IPS-NIHi7 (cell line): ENCODE measurements around the gene DNAJC16.
A peak's percentile ranks its signal among the peaks of the same experiment; 100 is the strongest.
"Not testable (repeated sequence)": the region's sequence is repeated elsewhere in the genome, so short reads cannot be mapped to it uniquely, and the experiment has no call there.

ENCODE experiments used
- DNase-seq: peaks from one replicate; pipeline ENCODE4 v3.0.0; 2012; ENCODE audit warnings: mixed read lengths; ENCODE audit errors: extremely low spot score

The DNAJC16 gene

DNA sequence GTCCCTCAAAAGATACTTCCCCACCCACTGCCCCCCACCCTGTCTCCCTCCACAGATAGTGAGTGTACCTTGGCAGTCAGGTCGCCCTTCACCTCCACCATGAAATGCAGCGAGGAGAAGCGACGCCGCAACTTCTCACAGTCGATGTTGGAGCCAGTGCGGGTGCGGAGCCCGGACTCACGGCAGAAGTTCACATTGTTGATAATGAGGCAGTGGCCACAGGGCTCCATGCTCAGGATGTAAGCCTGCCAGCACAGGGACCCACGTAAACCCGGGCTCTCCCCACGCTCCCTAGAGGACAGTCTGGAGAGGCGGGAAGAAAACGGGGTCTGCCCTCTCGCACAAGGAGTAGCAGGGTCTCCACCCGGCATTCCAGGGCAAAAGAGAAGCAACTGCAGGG is 19.8 kb upstream of the DNAJC16 start:
- no peak for DNase-seq

DNA sequence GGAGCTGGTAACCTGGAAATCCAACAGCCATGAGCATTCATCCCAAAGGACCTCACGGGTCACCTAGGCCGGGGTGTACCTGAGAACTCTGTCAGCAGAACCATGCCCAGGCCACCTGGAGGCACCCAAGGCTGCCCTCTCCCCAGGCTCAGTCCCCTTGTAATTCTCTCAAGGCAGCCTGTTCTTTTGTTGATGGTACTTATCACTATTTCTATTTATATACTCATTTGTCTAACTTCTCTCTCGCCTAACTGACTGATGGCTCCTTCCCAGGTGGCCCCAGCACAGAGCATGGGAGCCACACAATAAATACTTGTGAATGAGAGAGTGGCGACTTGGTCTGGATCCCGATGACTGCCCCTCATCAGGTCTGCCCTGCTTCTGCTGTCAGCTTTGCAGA is 19.4 kb upstream of the DNAJC16 start:
- no peak for DNase-seq

DNA sequence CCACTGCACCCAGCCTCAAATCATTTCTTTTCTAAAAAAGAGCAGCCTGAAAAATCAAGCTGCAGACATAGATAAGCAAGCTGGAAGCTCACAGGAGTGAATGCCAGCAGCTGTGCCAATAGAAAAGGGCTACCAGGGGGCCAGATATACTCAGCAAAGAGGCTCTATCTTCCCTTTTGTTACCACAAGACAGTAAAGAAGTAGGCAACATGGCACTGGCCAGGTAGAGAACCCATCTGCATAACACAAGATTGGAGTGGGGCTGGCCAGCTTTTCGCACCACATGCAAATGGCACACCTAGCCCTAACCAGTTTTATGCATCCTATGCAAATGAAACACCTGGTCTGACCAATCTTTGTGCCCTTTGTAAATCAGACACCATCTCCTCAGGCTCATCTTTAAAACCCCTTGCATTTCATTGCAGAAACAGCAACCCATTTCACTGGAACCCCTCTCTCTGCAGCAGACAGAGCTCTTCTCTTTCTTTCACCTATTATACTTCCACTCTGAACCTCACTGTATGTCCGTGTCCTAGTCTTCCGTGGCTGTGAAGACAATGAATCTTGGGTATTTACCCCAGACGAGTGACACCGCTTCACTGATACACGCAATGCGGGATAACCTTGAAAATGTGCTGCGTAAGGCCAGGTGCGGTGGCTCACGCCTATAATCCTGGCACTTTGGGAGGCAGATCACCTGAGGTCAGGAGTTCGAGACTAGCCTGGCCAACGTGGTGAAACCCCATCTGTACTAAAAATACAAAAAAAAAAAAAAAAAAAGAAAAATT is 17.8 kb upstream of the DNAJC16 start:
- DNase-seq, result peak; percentile 56

DNA sequence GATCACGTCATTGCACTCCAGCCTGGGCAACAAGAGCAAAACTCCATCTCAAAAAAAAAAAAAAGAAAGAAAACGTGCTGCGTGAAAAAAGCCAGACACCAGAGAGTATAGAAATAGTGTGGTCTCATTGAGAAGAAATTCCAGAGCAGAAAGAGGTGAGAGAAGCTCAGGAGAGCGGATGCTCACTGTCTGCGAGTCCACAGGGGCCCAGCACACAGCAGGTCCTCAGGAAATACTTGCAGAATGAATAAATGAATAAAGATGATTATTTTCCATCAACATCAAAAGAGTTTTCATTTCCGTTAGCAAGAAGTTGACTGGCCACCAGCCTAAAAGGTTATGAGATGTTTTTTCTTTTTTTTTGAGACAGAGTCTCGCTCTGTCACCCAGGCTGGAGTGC is 17.1 kb upstream of the DNAJC16 start:
- no peak for DNase-seq

DNA sequence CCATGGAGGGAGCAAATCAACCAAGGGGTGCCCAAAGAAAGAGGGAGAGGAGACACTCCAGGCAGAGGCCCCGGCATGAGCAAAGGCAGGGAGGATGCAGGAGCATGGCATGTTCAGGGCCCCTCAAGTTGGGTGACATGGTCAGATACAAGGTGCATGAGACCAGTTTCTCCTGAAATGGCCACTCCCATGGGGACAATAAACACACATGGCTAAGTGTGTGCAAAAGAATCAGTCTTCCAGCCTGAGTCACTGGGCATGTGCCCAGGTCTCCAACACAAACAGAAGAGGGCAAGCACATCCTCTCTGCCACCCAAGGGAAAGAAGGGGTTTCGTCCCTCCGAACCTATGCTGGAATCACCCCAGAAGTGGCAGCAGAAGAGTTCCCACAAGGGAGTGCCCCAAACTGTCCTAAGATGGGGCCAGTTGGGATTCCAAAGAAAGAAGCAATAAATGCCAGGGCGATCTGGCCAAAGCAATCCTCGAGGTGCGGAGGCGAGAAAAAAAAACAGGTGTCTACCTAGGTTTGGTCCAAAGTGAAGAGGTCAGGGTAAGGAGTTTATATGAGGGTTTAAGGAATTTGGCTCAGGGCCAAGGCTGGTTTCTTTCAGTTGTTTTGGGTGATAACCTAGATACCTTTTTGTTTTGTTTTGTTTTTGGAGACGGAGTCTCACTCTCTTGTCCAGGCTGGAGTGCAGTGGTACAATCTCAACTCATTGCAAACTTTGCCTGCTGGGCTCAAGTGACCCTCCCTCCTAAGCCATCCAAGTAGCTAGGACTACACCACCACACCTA is 15.8 kb upstream of the DNAJC16 start:
- no peak for DNase-seq

DNA sequence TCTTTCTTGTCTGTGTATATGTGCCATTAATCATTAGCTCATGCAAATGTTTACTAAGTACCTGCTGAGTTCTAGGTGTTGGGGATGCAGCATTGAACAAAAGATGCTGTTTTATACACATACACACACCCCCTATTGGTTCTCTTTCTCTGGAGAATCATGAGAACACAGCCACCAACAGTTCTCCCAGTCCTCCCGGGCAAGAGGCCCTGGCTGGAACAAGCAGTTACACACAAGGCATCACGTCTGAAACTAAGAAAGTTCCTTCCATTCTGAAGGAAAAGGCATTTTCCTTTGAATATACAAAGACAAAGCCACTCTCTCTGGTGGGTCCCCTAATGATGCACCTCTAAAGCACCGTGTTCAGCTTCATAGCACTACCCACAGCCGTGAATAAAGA is 13.5 kb upstream of the DNAJC16 start:
- DNase-seq, result no peak

DNA sequence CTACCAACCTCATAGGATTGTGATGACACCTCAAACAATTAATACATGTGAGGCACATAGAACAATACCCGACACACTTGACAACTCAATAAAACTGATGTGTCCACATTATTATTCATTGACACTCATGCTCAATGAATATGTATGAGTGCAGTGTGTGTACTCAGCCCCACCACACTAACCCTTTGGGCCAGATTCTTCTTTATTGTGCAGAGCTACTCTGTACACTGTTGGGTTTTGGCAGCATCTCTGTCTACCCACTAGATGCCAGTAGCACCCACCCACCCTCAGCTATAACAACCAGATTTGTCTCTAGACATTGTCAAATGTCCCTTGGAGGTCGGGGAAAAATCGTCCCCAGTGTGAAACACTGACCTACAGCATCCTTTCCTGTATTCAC is 12.7 kb upstream of the DNAJC16 start:
- no peak for DNase-seq

DNA sequence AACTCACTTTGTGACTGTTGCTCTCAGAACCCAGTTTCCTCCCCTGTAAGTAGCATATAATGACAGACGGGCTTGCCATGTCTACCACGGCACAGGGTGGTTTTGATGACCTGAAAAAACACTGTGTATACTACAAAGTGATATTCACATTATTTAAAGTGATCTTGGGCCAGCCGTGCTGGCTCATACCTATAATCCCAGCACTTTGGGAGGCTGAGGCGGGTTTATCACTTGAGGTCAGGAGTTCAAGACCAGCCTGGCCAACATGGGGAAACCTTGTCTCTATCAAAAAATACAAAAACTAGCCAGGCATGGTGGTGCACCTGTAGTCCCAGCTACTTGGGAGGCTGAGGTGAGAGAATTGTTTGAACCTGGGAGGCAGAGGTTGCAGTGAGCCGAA is 12.1 kb upstream of the DNAJC16 start:
- not testable (repeated sequence) for DNase-seq

DNA sequence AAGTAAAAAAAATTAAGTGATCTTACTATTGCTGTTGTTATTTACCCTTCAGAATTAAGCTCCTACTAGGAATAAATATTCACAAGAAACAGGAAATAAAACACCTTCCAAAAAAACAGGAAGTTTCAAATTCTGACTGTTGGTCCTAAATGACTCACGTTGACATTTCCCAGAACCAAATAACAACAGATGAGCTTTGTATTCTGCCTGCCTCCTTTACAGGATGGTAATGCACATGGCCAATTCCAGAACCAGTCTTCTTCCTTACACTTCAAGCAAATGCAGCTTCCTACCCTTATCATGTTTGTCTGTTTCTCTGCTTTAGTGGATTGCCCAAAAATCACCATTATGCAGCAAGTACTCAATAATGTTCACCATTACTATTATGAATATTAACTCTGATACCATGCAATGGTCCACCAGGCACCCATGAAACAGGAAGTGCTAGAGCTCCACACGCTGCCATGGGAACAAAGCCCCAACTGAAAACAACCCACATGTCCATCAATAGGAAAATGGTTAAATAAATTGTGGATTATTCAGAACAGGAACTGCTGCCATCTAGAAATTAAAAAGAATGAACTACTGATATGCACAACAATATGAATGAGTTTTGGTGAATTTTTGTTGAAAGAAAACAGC is 11.5 kb upstream of the DNAJC16 start:
- no peak for DNase-seq

DNA sequence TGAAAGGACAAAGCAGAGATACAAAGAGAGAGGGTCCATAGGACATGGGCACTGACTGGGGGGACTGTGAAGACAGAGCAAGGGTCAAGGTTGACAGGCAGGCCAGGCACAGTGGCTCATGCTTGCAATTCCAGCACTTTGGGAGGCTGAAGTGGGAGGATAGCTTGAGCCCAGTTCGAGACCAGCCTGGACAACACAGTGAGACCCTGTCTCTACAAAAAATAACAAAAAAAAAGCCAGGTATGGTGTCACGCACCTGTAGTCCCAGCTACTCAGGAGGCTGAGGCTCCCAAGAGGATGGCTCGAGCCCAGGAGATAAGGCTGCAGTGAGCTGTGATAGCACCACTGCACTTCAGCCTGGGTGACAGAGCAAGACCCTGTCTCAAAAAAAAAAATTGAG is 7.0 kb upstream of the DNAJC16 start:
- DNase-seq, result no peak

DNA sequence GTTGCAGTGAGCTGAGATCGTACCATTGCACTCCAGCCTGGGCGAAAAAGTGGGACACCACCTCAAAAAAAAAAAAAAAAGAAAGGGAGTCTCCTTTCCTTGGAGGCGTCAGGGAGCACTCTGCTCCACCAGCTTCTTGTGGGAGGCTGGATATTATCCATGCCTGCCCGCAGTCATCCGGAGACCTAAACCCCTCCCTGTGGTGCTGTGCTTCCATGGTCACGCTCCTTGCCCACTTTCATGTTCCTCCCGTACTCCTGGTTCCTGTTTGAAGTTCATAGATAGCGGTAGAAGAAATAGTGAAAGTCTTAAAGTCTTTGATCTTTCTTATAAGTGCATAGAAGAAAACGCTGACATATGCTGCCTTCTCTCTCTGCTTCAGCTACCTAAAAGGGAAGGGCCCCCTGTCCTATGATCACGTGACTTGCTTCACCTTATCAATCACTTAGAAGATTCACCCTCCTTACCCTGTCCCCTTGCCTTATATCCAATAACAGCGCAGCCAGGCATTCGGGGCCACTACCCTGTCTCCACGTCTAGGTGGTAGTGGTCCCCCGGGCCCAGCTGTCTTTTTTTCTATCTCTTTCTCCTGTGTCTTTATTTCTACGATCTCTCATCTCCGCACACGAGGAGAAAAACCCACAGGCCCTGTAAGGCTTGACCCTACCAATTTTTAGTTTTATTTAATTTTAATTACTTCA is 5.3 kb upstream of the DNAJC16 start:
- DNase-seq, result not testable (repeated sequence)

DNA sequence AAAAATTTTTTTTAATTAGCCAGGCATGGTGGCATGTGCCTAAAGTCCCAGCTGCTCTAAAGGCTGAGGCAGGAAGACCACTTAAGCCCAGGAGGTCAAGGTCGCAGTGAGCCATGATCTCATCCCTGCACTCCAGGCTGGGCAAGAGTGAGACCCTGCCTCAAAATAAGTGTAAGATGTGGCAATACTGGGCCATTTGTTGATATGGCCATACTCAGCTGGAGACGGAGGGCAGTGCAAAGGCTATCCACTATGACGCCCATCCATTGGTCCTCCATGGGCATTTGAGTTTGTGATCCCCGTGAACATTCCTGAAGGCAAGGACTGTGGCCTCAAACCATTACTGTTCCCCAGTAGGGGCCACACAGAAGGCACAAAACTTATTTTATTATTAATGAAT is 4.1 kb upstream of the DNAJC16 start:
- DNase-seq, result no peak

DNA sequence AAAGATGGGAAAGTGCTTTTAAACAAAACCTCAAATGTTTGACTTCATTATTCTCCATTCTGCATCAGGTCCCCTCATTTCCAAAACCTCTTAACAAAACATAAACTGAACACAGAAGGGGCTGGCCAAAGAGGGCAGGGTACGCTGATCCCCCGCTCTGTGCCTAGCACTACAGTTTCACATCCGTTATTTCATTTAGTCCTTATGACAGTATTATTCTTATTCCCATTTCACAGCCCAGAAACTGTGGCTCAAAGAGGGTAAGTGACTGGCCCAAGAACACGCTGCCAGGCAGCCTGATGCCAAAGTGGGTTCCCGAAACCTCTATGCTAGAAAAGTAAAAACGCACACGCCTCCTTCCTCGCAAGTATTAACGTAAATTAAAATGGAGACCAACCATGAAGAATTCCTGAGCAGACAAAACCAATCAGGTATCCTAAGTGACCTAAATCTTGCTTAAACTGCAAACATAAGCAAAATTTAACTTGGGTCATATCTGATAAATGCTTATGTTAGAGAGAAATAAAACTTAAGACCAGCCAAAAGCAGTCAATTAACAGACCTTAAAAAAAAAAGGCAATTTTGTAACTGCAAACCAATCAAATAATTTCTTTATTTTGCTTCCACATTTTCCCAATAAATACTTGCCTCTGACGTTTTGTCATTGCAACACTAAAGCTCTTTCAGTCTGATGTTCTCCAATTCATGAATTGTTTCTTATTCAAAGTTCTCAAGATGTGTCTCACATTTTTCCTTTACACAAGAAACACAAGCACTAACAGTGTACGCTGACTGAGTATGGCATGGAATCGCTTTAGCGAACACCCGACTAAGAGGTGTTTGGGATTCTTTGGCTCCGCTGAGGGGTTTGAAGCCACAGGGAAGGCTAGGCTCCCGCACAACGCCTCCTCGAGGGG is 3.3 kb upstream of the DNAJC16 start:
- DNase-seq, result no peak

DNA sequence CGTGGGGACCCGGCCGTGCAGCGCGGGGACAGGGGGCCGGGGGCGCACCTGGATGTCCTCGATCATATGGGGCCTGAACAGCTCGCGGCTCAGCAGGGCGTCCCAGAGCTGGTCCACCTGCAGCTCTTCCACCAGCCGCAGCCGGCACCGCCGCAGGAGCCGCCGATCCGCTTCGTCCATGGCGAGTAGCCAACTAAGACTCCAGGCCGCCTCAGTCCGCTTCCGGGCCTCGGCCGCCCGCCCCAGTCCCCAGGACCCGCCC is 2.7 kb upstream of the DNAJC16 start, which contains the start of gene CASP9:
Gene CASP9 (minus strand): TSS at position 195 of the 262 bp plus-strand sequence. CDS start 15 bp downstream, at position 180.
- no peak for DNase-seq

DNA sequence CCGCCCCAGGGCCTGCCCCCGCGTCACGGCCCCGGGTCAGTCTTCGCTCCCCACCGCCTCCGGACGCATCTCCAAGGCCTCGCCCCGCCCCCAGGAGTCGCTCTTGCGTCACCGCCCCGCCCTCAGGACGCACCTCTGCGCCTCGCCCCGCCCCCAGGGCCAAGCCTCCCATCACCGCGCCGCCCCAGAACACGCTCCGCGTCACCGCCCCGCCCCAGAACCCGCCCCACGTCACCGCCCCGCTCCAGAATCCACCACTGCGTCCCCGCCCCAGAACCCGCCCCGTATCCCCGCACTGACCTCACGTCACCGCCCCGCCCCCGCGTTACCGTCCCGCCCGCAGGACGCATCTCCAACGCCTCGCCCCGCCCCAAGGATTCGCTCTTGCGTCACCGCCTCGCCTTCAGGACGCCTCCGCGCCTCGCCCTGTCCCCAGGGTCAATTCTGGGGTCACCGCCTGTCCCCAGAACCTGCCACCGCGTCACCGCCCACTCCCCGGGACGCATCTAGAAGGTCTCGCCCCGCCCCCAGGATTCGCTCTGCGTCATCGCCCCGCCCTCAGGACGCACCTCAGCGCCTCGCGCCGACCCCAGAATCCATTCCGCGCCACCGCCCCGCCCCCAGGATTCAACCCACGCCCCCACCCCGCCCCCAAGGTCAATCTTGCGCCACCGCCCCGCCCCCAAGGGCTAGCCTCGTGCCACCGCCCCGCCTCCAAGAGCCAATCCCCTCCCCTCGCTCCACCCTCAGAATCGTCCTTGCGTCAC is 2.2 kb upstream of the DNAJC16 start:
- DNase-seq, result peak; percentile 96

DNA sequence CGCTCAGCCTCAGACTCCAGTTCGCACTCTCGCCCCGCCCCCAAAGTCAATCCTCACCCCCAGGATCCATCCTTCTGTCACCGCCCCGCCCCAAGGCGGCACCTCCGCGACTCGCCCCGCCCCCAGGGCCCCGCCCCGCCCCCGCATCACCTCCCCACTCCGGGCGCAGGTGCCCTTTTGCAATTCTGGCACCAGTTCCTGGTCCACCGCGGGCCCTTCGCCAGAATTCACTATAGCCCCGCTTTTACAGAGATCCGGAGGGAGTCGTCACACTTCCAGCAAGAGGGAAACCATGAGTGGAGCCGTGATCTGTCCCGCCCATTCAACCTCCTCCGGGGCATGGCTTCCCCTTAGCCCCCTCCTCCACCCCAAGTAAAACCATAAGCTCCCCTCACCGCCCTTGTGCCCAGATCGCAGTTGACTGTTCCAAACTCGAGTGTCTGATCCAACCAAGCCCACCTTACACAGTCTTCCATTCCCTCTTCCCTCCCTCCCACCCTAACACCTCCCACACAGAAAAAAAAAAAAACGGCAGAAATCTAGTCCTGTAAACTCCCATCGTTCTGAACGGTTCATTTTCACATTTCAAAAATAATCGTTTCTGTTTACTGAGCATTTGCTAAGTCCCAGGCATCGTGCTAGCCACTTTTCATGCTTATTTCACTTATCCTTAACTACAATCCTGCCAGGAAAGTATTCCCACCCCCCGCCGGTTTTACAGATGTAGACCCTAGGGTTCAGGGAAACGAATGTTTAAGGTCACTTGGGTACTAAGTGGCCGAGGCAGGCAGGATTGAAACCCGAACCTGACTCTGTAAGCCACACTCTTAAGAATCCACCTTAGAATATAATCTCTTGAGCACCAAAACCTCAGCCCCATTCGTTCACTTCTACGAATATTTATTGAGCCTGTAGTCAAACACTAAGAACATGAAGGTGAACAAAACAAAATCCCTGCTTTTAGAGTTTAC is 1.3 kb upstream of the DNAJC16 start:
- no peak for DNase-seq

DNA sequence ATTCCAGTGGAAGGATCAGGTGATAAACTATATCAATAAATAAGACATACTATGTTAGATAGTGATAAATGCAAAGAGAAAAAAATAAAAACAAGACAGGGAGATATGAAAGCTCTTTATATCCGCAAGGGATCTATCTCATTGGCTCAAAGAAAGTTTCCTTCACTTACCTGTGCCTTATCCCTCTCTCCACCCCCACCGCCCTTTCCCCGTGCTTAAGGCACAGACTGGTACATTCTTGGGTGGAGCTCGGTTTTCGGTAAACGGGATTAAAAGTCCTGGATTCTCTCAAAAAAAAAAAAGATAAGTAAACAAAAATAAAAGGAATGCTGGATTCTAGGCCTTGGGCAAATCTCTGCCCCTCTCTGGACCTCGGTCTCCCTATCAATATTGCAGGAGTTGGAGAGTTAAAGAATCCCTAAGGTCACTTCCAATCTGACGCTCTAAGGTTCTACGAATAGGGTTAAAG is 593 bp upstream of the DNAJC16 start:
- no peak for DNase-seq

DNA sequence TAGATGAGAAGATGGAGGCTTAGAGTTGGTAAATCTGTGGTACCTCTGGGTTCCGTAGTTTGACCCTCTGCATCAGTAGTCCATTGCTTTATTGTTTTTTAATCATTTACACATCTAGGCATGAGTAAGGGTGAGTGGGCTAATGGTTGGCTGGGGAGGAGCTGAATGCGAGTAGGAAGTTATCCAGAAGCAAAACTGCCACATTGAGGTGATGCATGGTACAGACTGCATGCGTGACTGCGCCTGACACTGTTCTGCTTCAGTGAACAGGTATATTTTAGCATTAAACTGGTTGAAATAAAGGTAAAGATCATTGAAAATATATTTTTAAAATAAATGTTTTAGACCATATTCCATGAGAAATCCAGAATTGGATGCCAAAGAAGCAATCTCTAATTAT is 4.4 kb downstream of the DNAJC16 start:
- DNase-seq, result no peak

DNA sequence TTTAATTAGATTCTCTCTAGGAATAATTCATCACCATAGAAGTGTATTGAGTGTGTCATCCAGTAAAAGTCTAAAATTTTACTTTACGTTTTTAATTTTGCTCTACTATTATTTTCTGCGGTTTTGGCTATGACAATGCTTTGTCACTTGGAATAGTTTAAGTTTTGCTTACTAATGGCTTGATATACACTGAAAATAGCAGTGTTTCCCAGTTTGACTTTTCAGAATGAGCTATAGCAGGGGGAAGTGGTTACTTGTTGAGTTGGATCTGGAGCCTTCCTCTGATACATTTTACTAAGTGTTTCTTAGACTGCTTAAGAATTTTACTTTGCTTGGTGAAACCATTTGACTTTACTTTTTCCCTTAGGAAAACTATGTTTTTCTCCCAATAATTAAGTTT is 5.0 kb downstream of the DNAJC16 start:
- DNase-seq, result no peak
